GM18511 (cell line): Measurements from ENCODE around the gene GPR68.
"Not testable (repeated sequence)": the region's sequence is repeated elsewhere in the genome, so short reads cannot be mapped to it uniquely, and the experiment has no call there.

Experiments used
- ATAC-seq: cut with Tn5 transposase; IDR thresholded peaks from one replicate; pipeline ENCODE4 v1.9.1; 2021; ENCODE audit warnings: mild to moderate bottlenecking, moderate library complexity; ENCODE audit not compliant: unreplicated experiment

GPR68 gene

GRCh38 chr14:91202234-91202974 is 42.1 kb downstream of the GPR68 start:
- no peak for ATAC-seq

- not testable (repeated sequence) for ATAC-seq
These were observed 43.7 kb downstream of the GPR68 start for GRCh38 chr14:91200802-91201201.

GRCh38 chr14:91197631-91198030 is 46.9 kb downstream of the GPR68 start:
- ATAC-seq: no peak

DNA sequence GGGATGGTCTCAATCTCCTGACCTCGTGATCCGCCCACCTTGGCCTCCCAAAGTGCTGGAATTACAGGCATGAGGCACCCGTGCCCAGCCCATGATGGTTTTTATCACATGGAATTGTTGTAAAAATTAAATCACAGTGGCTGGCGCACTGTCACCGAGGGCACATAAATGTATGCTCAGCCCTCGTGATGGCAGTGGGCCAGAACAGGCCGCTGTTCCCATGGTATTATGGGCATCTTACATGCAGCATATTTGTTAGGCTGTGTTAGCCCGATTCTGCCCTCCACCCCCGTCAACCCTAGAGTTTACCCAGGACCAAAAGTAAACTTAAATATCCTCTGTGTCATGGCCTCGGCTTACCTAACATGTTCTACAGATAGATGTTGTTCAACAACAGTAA is 48.6 kb downstream of the GPR68 start:
- ATAC-seq: no peak

GRCh38 chr14:91193069-91193468 is 51.4 kb downstream of the GPR68 start:
- no peak for ATAC-seq

DNA sequence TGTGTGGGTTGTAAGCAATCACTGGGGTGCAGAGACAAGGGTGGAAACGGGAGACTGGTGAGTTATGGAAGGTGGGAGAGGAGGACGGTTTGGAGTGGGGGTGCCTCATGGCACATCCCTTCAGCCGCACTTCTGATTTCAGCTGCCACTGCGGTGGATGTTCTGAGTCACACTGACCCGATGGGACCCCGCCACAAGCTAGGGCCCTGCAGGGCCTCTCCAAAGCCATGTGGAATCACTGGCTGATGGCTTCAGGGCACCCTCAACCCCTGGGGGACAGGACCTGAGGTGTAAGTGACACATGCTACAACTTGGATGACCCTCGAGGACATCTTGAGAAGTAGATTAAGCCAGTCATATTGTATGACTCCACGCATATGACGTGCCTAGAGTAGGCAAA is 53.7 kb downstream of the GPR68 start:
- ATAC-seq: no peak

GRCh38 chr14:91187271-91187670 is 57.2 kb downstream of the GPR68 start:
- no peak for ATAC-seq

DNA sequence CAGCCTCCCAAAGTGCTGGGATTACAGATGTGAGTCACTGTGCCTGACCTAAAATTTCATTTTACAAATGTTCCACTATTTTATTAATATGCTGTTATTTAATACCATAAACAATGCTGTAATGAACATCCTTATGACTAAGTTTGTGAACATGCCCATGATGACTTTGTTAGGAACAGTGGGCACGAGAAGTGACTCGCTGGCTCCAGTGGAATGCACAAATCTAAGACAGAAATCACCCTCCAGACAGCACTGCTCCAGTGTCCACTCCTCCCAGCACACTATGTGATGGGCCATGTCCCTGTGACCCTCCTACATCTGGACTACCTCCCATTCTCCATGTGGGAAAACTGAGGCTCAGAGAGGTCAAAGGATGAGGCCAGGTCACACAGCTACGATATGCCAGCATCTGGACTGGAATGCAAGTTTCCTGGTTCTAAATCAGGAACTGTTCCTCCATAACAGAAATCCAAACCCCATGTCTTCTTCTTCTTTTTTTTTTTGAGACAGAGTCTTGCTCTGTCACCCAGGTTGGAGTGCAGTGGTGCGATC is 57.9 kb downstream of the GPR68 start:
- ATAC-seq: no peak

GRCh38 chr14:91185721-91186120 is 58.8 kb downstream of the GPR68 start:
- no peak for ATAC-seq

GRCh38 chr14:91184559-91184958 is 59.9 kb downstream of the GPR68 start:
- ATAC-seq: no peak

DNA sequence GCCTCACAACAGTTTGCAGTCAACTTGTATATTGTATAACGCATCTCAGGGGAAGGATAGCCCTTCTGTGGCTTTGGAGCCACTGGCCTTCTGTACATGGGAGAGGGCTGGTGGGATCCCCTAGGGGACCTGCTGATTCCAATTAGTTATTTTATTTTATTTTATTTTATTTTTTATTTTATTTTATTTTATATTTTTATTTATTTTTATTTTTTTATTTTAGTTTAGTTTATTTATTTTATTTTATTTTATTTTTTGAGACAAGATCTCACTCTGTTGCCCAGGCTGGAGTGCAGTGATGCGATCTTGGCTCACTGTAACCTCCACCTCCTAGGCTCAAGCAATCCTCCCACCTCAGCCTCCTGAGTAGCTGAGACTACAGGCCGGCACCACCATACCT is 61.8 kb downstream of the GPR68 start:
- not testable (repeated sequence) for ATAC-seq
